K562 (cell line): Measurements from ENCODE around the gene BAD. TPM values are rescaled to one million over a fixed set of nuclear protein-coding genes. Genes with fewer than 3 reads are reported as not detected.

Experiments
- BCOR ChIP-seq: fragments of 450-650 bp; IDR thresholded peaks from 2 replicates; pipeline ENCODE4 v1.6.1; 2016
- CREB3L1 ChIP-seq: fragments of 450-650 bp; IDR thresholded peaks from 2 replicates; pipeline ENCODE4 v1.6.1; 2014; ENCODE audit warnings: low read depth, mild to moderate bottlenecking, moderate library complexity, borderline replicate concordance
- GABPB1 ChIP-seq: sonication (generic); formaldehyde crosslinking; IDR thresholded peaks from 2 replicates; pipeline ENCODE4 v1.8.0; 2022; ENCODE audit warnings: mild to moderate bottlenecking, missing genetic modification reagents
- ILF3 ChIP-seq: fragments of 450-650 bp; IDR thresholded peaks from 2 replicates; pipeline ENCODE4 v1.6.1; 2018; ENCODE audit warnings: antibody characterized with exemption, mild to moderate bottlenecking, moderate library complexity, borderline replicate concordance
- JUNB ChIP-seq: fragments of 450-650 bp; formaldehyde crosslinking; conservative IDR thresholded peaks from 2 replicates; pipeline ENCODE4 v1.4.0; 2020; ENCODE audit warnings: mild to moderate bottlenecking
- NKRF ChIP-seq: fragments of 450-650 bp; IDR thresholded peaks from 2 replicates; pipeline ENCODE4 v1.6.1; 2016; ENCODE audit warnings: borderline replicate concordance
- NR2C1 ChIP-seq, 2 experiments: fragments of 450-650 bp; IDR thresholded peaks; 2 replicates each; pipeline ENCODE4 v1.6.1; 2017; ENCODE audit warnings: mild to moderate bottlenecking in 2 of 2, antibody characterized with exemption in 1 of 2, inconsistent platforms in 1 of 2, missing compliant biosample characterization in 1 of 2, missing genetic modification characterization in 1 of 2
- PREB ChIP-seq: sonication (generic); formaldehyde crosslinking; IDR thresholded peaks from 2 replicates; pipeline ENCODE4 v1.8.1; 2023; ENCODE audit warnings: mild to moderate bottlenecking, missing genetic modification reagents
- TEAD1 ChIP-seq, 2 experiments: fragments of 450-650 bp in 1 of 2; sonication (generic) in 1 of 2; formaldehyde crosslinking; IDR thresholded peaks; 2 replicates each; pipeline versions ENCODE4 v1.4.0 to v1.8.0; 2020 to 2022; ENCODE audit warnings: mild to moderate bottlenecking in 2 of 2, missing genetic modification reagents in 1 of 2
- TFAP4 ChIP-seq: sonication (generic); formaldehyde crosslinking; IDR thresholded peaks from 2 replicates; pipeline ENCODE4 v1.8.0; 2022; ENCODE audit warnings: missing genetic modification reagents, mild to moderate bottlenecking, moderate library complexity, borderline replicate concordance
- ZBTB2 ChIP-seq: fragments of 450-650 bp; IDR thresholded peaks from 2 replicates; pipeline ENCODE4 v1.6.1; 2016; ENCODE audit warnings: antibody characterized with exemption
- ZBTB43 ChIP-seq: sonication (generic); formaldehyde crosslinking; IDR thresholded peaks from 2 replicates; pipeline ENCODE4 v1.8.0; 2023; ENCODE audit warnings: mild to moderate bottlenecking, missing genetic modification reagents
- ZNF175 ChIP-seq: fragments of 200-800 bp; sonication (Bioruptor generic); IDR thresholded peaks from 2 replicates; pipeline ENCODE4 v1.6.1; 2016; ENCODE audit warnings: low read depth, mild to moderate bottlenecking, missing genetic modification characterization, missing compliant biosample characterization
- ZNF639 ChIP-seq, 2 experiments: fragments of 200-800 bp in 1 of 2; sonication (Bioruptor generic) in 1 of 2; sonication (generic) in 1 of 2; formaldehyde crosslinking in 1 of 2; IDR thresholded peaks in 1 of 2; conservative IDR thresholded peaks in 1 of 2; 2 replicates each; pipeline versions ENCODE4 v1.5.0 to v1.6.1; 2016 to 2020; ENCODE audit warnings: missing compliant biosample characterization in 1 of 2, missing genetic modification characterization in 1 of 2, missing genetic modification reagents in 1 of 2
- ZNF699 ChIP-seq: fragments of 250-450 bp; sonication (Bioruptor Pico); IDR thresholded peaks from 2 replicates; pipeline ENCODE4 v1.8.0; 2021; ENCODE audit warnings: mild to moderate bottlenecking, moderate library complexity; ENCODE audit not compliant: insufficient replicate concordance
- polyA plus RNA-seq, 8 experiments: library from polyadenylated mRNA; depleted of rRNA in 4 of 8; stranded (reverse) in 5 of 8; unstranded in 3 of 8; fragments of >200 nt; fragmentation: Nextera tagmentation in 2 of 8; fragmentation: Illumina TruSeq in 1 of 8; extraction: Ambion mirVana in 2 of 8; extraction: Trizol in 1 of 8; gene quantifications; 2 replicates each; pipeline versions ENCODE4 v1.2.1 to v1.2.3, GENCODE V29; 2011 to 2014; ENCODE audit warnings: inconsistent platforms in 1 of 8, missing spikeins in 1 of 8
- total RNA-seq, 7 experiments: library from RNA; depleted of rRNA in 6 of 7; stranded (reverse); fragments of >200 nt in 6 of 7; fragmentation: Illumina TruSeq in 2 of 7; extraction: Trizol in 2 of 7; gene quantifications; 2 replicates each; pipeline versions ENCODE4 v1.2.1 to v1.2.3, GENCODE V29; 2011 to 2021; ENCODE audit warnings: low replicate concordance in 1 of 7

The BAD gene
- total and polyA plus RNA-seq, 9 of the 15 experiments (the other 6 are each of a cell fraction or from before 2014, with no cell fraction given): 0.61 to 45.6 (median 11.8) TPM

GRCh38 chr11:64268893-64269539, 15.4 kb downstream of the BAD start (continued):
- TF ChIP-seq PREB (CRISPR knock-in tag): 0 out of 2 replicates have a peak, but pooled peaks have one; percentile 1
- peak; percentile 44; the same call in 1 of the 2 replicates for TF ChIP-seq NKRF
- no peak for TF ChIP-seq ZNF699 (CRISPR knock-in tag)
- TF ChIP-seq TEAD1 (CRISPR knock-in tag; IDR thresholded peaks at IDR 0.05): peak in 1 of 2 experiments; percentile 88; a peak in 2 of 4 replicates
- TF ChIP-seq ZNF639 (CRISPR knock-in tag; conservative IDR thresholded peaks at IDR 0.05 in 1 of 2, IDR thresholded peaks at IDR 0.05 in 1 of 2): peak in 1 of 2 experiments; percentile 64; a peak in 1 of 4 replicates
- TF ChIP-seq ZNF175: peak; percentile 26; the same call in 1 of the 2 replicates
- TF ChIP-seq CREB3L1: peak; percentile 28; the same call in 1 of the 2 replicates
- TF ChIP-seq JUNB (CRISPR knock-in tag): no peak
- TF ChIP-seq GABPB1 (CRISPR knock-in tag): peak; percentile 51; the same call in 1 of the 2 replicates
- TF ChIP-seq ZBTB2: 0 out of 2 replicates have a peak, but pooled peaks have one; percentile 24
- TF ChIP-seq BCOR: peak; percentile 88
- no peak for TF ChIP-seq NR2C1 (IDR thresholded peaks at IDR 0.05)
- TF ChIP-seq NR2C1 (tag; IDR thresholded peaks at IDR 0.05): peak; percentile 70
- peak; percentile 25; the same call in 1 of the 2 replicates for TF ChIP-seq ILF3
- TF ChIP-seq ZBTB43 (CRISPR knock-in tag): no peak
- 0 out of 2 replicates have a peak, but pooled peaks have one; percentile 35 for TF ChIP-seq TFAP4 (CRISPR knock-in tag)
